Osteocyte (in vitro differentiated cells): Measurements from ENCODE around the gene RBM27. TPM values are rescaled to one million over a fixed set of nuclear protein-coding genes. Genes with fewer than 3 reads are reported as not detected.
"Not testable (repeated sequence)": the region's sequence is repeated elsewhere in the genome, so short reads cannot be mapped to it uniquely, and the experiment has no call there.

Experiments
- DNase-seq: peaks from one replicate; pipeline ENCODE4 v3.0.0; 2021; ENCODE audit warnings: mixed read lengths; ENCODE audit not compliant: unreplicated experiment; ENCODE audit errors: extremely low spot score
- H3K27ac Mint-ChIP-seq: one replicate; pipeline ENCODE4 v1.8.0; 2021; ENCODE audit warnings: mild to moderate bottlenecking, mixed read lengths; ENCODE audit not compliant: unreplicated experiment
- H3K27me3 Mint-ChIP-seq: one replicate; pipeline ENCODE4 v1.8.0; 2021; ENCODE audit warnings: mixed read lengths; ENCODE audit not compliant: unreplicated experiment
- H3K36me3 Mint-ChIP-seq: one replicate; pipeline ENCODE4 v1.8.0; 2021; ENCODE audit warnings: mixed read lengths; ENCODE audit not compliant: unreplicated experiment
- H3K4me1 Mint-ChIP-seq: one replicate; pipeline ENCODE4 v1.8.0; 2021; ENCODE audit warnings: mixed read lengths; ENCODE audit not compliant: unreplicated experiment
- H3K4me3 Mint-ChIP-seq: one replicate; pipeline ENCODE4 v1.8.0; 2021; ENCODE audit warnings: mild to moderate bottlenecking, moderate library complexity, mixed read lengths; ENCODE audit not compliant: unreplicated experiment
- H3K9me3 Mint-ChIP-seq: one replicate; pipeline ENCODE4 v1.8.0; 2021; ENCODE audit warnings: mixed read lengths; ENCODE audit not compliant: unreplicated experiment
- CTCF ChIP-seq: fragments of 200-600 bp; sonication (generic); IDR thresholded peaks from 2 replicates; pipeline ENCODE4 v1.5.0; 2021; ENCODE audit warnings: antibody characterized with exemption, mild to moderate bottlenecking, moderate library complexity
- total RNA-seq: library from RNA; stranded (reverse); gene quantifications from 2 replicates; pipeline ENCODE4 v1.2.1, GENCODE V29; 2021

RBM27 gene
- total RNA-seq, 1 donor from 2014 or later: 12.2 TPM

GRCh38 chr5:146165903-146166302, 37.5 kb upstream of the RBM27 start:
- Mint-ChIP-seq H3K4me3 (no peak overlapping the region), H3K36me3 (peaks cover 69% of the 10 kb centered on the region)

GRCh38 chr5:146169076-146169475, 34.3 kb upstream of the RBM27 start:
- Mint-ChIP-seq H3K27ac (no peak overlapping the region), H3K4me1 (no peaks in the 10 kb centered on the region), H3K36me3 (peaks cover 54% of the 10 kb centered on the region), H3K4me3 (no peak overlapping the region), H3K27me3 (no peaks in the 10 kb centered on the region), H3K9me3 (no peaks in the 10 kb centered on the region)
- no peak for DNase-seq
- TF ChIP-seq CTCF: no peak

More at GRCh38 chr5:146165903-146166302, 37.5 kb upstream of the RBM27 start:
- H3K9me3 Mint-ChIP-seq: no peaks in the 10 kb centered on the region
- no peaks in the 10 kb centered on the region for H3K27me3 Mint-ChIP-seq
- no peak overlapping the region for H3K27ac Mint-ChIP-seq
- no peak for DNase-seq
- no peak for TF ChIP-seq CTCF
- no peaks in the 10 kb centered on the region for H3K4me1 Mint-ChIP-seq

- not testable (repeated sequence) for H3K9me3 Mint-ChIP-seq, DNase-seq, H3K27ac Mint-ChIP-seq, H3K27me3 Mint-ChIP-seq, H3K4me3 Mint-ChIP-seq, H3K4me1 Mint-ChIP-seq
- H3K36me3 Mint-ChIP-seq: peaks cover 30% of the 10 kb centered on the region
Measured at GRCh38 chr5:146173049-146173448, 30.4 kb upstream of the RBM27 start.

GRCh38 chr5:146173597-146173996, 29.8 kb upstream of the RBM27 start:
- Mint-ChIP-seq H3K4me1 (no peaks in the 10 kb centered on the region), H3K9me3 (no peaks in the 10 kb centered on the region), H3K36me3 (peaks cover 28% of the 10 kb centered on the region), H3K27ac (no peak overlapping the region), H3K27me3 (no peaks in the 10 kb centered on the region), H3K4me3 (no peak overlapping the region)
- DNase-seq: no peak
- TF ChIP-seq CTCF: no peak

- peaks cover 12% of the 10 kb centered on the region for H3K36me3 Mint-ChIP-seq
- H3K27me3 Mint-ChIP-seq: no peaks in the 10 kb centered on the region
- peaks cover 7% of the 10 kb centered on the region for H3K4me1 Mint-ChIP-seq
- no peaks in the 10 kb centered on the region for H3K9me3 Mint-ChIP-seq
- TF ChIP-seq CTCF: no peak
- DNase-seq: no peak
- no peak overlapping the region for H3K27ac Mint-ChIP-seq
- no peak overlapping the region for H3K4me3 Mint-ChIP-seq
Measured at GRCh38 chr5:146176805-146177204, 26.6 kb upstream of the RBM27 start.

GRCh38 chr5:146179696-146180095, 23.7 kb upstream of the RBM27 start:
- TF ChIP-seq CTCF: no peak
- Mint-ChIP-seq H3K9me3 (no peaks in the 10 kb centered on the region), H3K4me1 (peaks cover 11% of the 10 kb centered on the region), H3K4me3 (no peak overlapping the region), H3K27me3 (no peaks in the 10 kb centered on the region), H3K27ac (no peak overlapping the region), H3K36me3 (peaks cover 5% of the 10 kb centered on the region)
- DNase-seq: no peak

GRCh38 chr5:146183403-146183802, 20.0 kb upstream of the RBM27 start:
- H3K27me3 Mint-ChIP-seq, H3K9me3 Mint-ChIP-seq, DNase-seq, H3K36me3 Mint-ChIP-seq: not testable (repeated sequence)
- Mint-ChIP-seq H3K27ac (peak overlapping the region; percentile 96), H3K4me3 (peak overlapping the region; percentile 99), H3K4me1 (peaks cover 11% of the 10 kb centered on the region)
